ENCODE data around the gene POFUT1. TPM values are rescaled to one million over a fixed set of nuclear protein-coding genes. Genes with fewer than 3 reads are reported as not detected.

POFUT1 gene
- total and polyA plus RNA-seq, 8 donors: 2.3 to 33.8 (median 11.2) TPM

GRCh38 chr20:32184961-32185603 lies 22.6 kb upstream of the POFUT1 start:
- peaks cover 14 to 26% (median 18%) of the 10 kb centered on the region in 4 donors for H3K4me1 ChIP-seq
- no peak for DNase-seq
- intact Hi-C loops (cut with DNase I; ENCODE audit: low total_unique reads): no loop called here
- no peak for TF ChIP-seq POLR2A (IDR thresholded peaks at IDR 0.05)
- TF ChIP-seq POLR2AphosphoS5 (IDR thresholded peaks at IDR 0.05): no peak
- TF ChIP-seq, protein P1, sequence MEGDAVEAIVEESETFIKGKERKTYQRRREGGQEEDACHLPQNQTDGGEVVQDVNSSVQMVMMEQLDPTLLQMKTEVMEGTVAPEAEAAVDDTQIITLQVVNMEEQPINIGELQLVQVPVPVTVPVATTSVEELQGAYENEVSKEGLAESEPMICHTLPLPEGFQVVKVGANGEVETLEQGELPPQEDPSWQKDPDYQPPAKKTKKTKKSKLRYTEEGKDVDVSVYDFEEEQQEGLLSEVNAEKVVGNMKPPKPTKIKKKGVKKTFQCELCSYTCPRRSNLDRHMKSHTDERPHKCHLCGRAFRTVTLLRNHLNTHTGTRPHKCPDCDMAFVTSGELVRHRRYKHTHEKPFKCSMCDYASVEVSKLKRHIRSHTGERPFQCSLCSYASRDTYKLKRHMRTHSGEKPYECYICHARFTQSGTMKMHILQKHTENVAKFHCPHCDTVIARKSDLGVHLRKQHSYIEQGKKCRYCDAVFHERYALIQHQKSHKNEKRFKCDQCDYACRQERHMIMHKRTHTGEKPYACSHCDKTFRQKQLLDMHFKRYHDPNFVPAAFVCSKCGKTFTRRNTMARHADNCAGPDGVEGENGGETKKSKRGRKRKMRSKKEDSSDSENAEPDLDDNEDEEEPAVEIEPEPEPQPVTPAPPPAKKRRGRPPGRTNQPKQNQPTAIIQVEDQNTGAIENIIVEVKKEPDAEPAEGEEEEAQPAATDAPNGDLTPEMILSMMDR (IDR thresholded peaks at IDR 0.05): no peak
- no peak for TF ChIP-seq EP300 (IDR thresholded peaks at IDR 0.05)
- no peak overlapping the region for H3K4me3 ChIP-seq
- H3K27ac ChIP-seq: no peak overlapping the region
- 63 to 74% (median 72%) methylated on average over 10 of the region's 10 CpGs for WGBS, 5 donors
- H3K36me3 ChIP-seq: no peaks in the 10 kb centered on the region
- H3K27me3 ChIP-seq: no peaks in the 10 kb centered on the region
- H3K9me3 ChIP-seq: no peaks in the 10 kb centered on the region

GRCh38 chr20:32186506-32186905 lies 21.2 kb upstream of the POFUT1 start:
- WGBS, 5 donors: 96 to 100% (median 97%) methylated on average over 1 of the region's 1 CpG
- Histone ChIP-seq H3K36me3 (no peaks in the 10 kb centered on the region), H3K9me3 (no peaks in the 10 kb centered on the region), H3K27ac (no peak overlapping the region), H3K27me3 (no peaks in the 10 kb centered on the region), H3K4me1 (peaks cover 20 to 39% (median 27%) of the 10 kb centered on the region in 4 donors), H3K4me3 (no peak overlapping the region)
- intact Hi-C loops (cut with DNase I; ENCODE audit: low total_unique reads): no loop called here
- TF ChIP-seq POLR2AphosphoS5 (IDR thresholded peaks at IDR 0.05): no peak
- no peak for DNase-seq

GRCh38 chr20:32188376-32189122 lies 19.1 kb upstream of the POFUT1 start:
- Histone ChIP-seq H3K4me3 (peak overlapping the region; percentile 62 to 72 (median 68)), H3K27me3 (no peaks in the 10 kb centered on the region), H3K36me3 (no peaks in the 10 kb centered on the region), H3K4me1 (peaks cover 28 to 59% (median 40%) of the 10 kb centered on the region in 4 donors), H3K27ac (peak overlapping the region in 1 of 5 donors; percentile 84), H3K9me3 (no peaks in the 10 kb centered on the region)
- intact Hi-C loops (cut with DNase I; ENCODE audit: low total_unique reads): no loop called here
- 94 to 99% (median 98%) methylated on average over 17 of the region's 17 CpGs for WGBS, 5 donors
- TF ChIP-seq POLR2A (IDR thresholded peaks at IDR 0.05): no peak
- TF ChIP-seq, protein P1 (IDR thresholded peaks at IDR 0.05): no peak
- TF ChIP-seq POLR2AphosphoS5 (IDR thresholded peaks at IDR 0.05): no peak
- TF ChIP-seq EP300 (IDR thresholded peaks at IDR 0.05): no peak
- DNase-seq: no peak

- intact Hi-C loops (cut with DNase I; ENCODE audit: low total_unique reads): no loop called here
- WGBS, 5 donors: 77 to 94% (median 91%) methylated on average over 5 to 9 of the region's 9 CpGs
- Histone ChIP-seq H3K4me1 (peaks cover 28 to 64% (median 42%) of the 10 kb centered on the region in 4 donors), H3K9me3 (no peaks in the 10 kb centered on the region), H3K4me3 (peak overlapping the region; percentile 62 to 72 (median 68)), H3K27me3 (no peaks in the 10 kb centered on the region), H3K27ac (peak overlapping the region in 2 of 5 donors; percentile 84 to 87), H3K36me3 (no peaks in the 10 kb centered on the region)
- TF ChIP-seq, protein P1 (IDR thresholded peaks at IDR 0.05): no peak
- TF ChIP-seq EP300 (IDR thresholded peaks at IDR 0.05): no peak
- TF ChIP-seq POLR2AphosphoS5 (IDR thresholded peaks at IDR 0.05): no peak
- TF ChIP-seq POLR2A (IDR thresholded peaks at IDR 0.05): no peak
- no peak for DNase-seq
These were observed 18.6 kb upstream of the POFUT1 start for GRCh38 chr20:32189123-32189410.

All from stomach (tissue), 9 donors.